GM12878 (cell line): ENCODE results near the gene CAPN1. TPM values are rescaled to one million over a fixed set of nuclear protein-coding genes. Genes with fewer than 3 reads are reported as not detected.

Experiments used
- BMI1 ChIP-seq: fragments of 450-650 bp; IDR thresholded peaks from 2 replicates; pipeline ENCODE4 v1.6.1; 2016; ENCODE audit warnings: mild to moderate bottlenecking, moderate library complexity, borderline replicate concordance
- CEBPB ChIP-seq, 2 experiments: fragments of 150-350 bp in 1 of 2; IDR thresholded peaks; 2 replicates each; pipeline ENCODE4 v1.6.1; 2012 to 2014; ENCODE audit warnings: low read depth in 2 of 2, low read length in 2 of 2, borderline replicate concordance in 1 of 2, inconsistent platforms in 1 of 2
- CHD4 ChIP-seq: fragments of 200-600 bp; sonication (generic); IDR thresholded peaks from 2 replicates; pipeline ENCODE4 v1.6.1; 2016; ENCODE audit warnings: mild to moderate bottlenecking
- GABPA ChIP-seq: IDR thresholded peaks from 2 replicates; pipeline ENCODE4 v1.6.1; 2014; ENCODE audit warnings: antibody characterized with exemption, low read depth, mild to moderate bottlenecking, inconsistent platforms
- GATAD2B ChIP-seq: fragments of 450-650 bp; conservative IDR thresholded peaks from 2 replicates; pipeline ENCODE4 v1.6.1; 2017; ENCODE audit warnings: low read depth, mild to moderate bottlenecking, moderate library complexity
- HDAC6 ChIP-seq: fragments of 200-600 bp; sonication (generic); IDR thresholded peaks from one replicate; pipeline ENCODE4 v1.8.0; 2017; ENCODE audit warnings: antibody characterized with exemption; ENCODE audit not compliant: unreplicated experiment
- IKZF2 ChIP-seq, 2 experiments: fragments of 450-650 bp; IDR thresholded peaks; 2 replicates each; pipeline ENCODE4 v1.6.1; 2017; ENCODE audit warnings: mild to moderate bottlenecking in 2 of 2, moderate library complexity in 2 of 2
- KDM1A ChIP-seq: fragments of 200-600 bp; sonication (generic); IDR thresholded peaks from 2 replicates; pipeline ENCODE4 v1.6.1; 2016; ENCODE audit warnings: borderline replicate concordance
- MYC ChIP-seq: IDR thresholded peaks from 2 replicates; pipeline ENCODE4 v1.6.1; 2011; ENCODE audit warnings: mild to moderate bottlenecking, low read length, moderate library complexity, inconsistent platforms; ENCODE audit not compliant: insufficient read depth, insufficient replicate concordance, insufficient read length, severe bottlenecking
- NFYB ChIP-seq: IDR thresholded peaks from 2 replicates; pipeline ENCODE4 v1.6.1; 2011; ENCODE audit warnings: low read depth, mild to moderate bottlenecking, low read length, improper control_type of control experiment, moderate library complexity; ENCODE audit not compliant: insufficient read depth
- NKRF ChIP-seq: fragments of 450-650 bp; conservative IDR thresholded peaks from 2 replicates; pipeline ENCODE4 v1.6.1; 2017; ENCODE audit warnings: mild to moderate bottlenecking, moderate library complexity
- PML ChIP-seq: IDR thresholded peaks from 2 replicates; pipeline ENCODE4 v1.6.1; 2012; ENCODE audit warnings: low read length, inconsistent platforms
- RAD21 ChIP-seq: IDR thresholded peaks from 2 replicates; pipeline ENCODE4 v1.6.1; 2011; ENCODE audit warnings: mild to moderate bottlenecking, low read depth, low read length, moderate library complexity; ENCODE audit not compliant: insufficient read depth
- SMARCA5 ChIP-seq: fragments of 450-650 bp; IDR thresholded peaks from 2 replicates; pipeline ENCODE4 v1.6.1; 2017; ENCODE audit warnings: mild to moderate bottlenecking
- SPI1 ChIP-seq: IDR thresholded peaks from 2 replicates; pipeline ENCODE4 v1.6.1; 2011; ENCODE audit warnings: low read depth, mild to moderate bottlenecking, low read length, moderate library complexity, borderline replicate concordance; ENCODE audit not compliant: insufficient read depth
- SREBF1 ChIP-seq: IDR thresholded peaks from 2 replicates; pipeline ENCODE4 v1.6.1; 2012; ENCODE audit warnings: mild to moderate bottlenecking, low read length
- SUPT20H ChIP-seq: IDR thresholded peaks from 2 replicates; pipeline ENCODE4 v1.6.1; 2011; ENCODE audit warnings: low read depth, mild to moderate bottlenecking, low read length, moderate library complexity, borderline replicate concordance; ENCODE audit not compliant: control insufficient read depth
- SUZ12 ChIP-seq: fragments of 200-600 bp; sonication (generic); IDR thresholded peaks from one replicate; pipeline ENCODE4 v1.6.1; 2018; ENCODE audit warnings: antibody characterized with exemption, mild to moderate bottlenecking; ENCODE audit not compliant: unreplicated experiment
- TCF12 ChIP-seq: IDR thresholded peaks from 2 replicates; pipeline ENCODE4 v1.6.1; 2011; ENCODE audit warnings: low read depth, mild to moderate bottlenecking, low read length
- TCF3 ChIP-seq: IDR thresholded peaks from 2 replicates; pipeline ENCODE4 v1.6.1; 2012; ENCODE audit warnings: low read depth, mild to moderate bottlenecking, low read length, borderline replicate concordance; ENCODE audit not compliant: insufficient read depth
- TCF7 ChIP-seq: IDR thresholded peaks from 2 replicates; pipeline ENCODE4 v1.6.1; 2014; ENCODE audit warnings: antibody characterized with exemption, borderline replicate concordance
- ZNF24 ChIP-seq: fragments of 450-650 bp; IDR thresholded peaks from 2 replicates; pipeline ENCODE4 v1.6.1; 2017; ENCODE audit warnings: antibody characterized with exemption, mild to moderate bottlenecking
- ZNF622 ChIP-seq: fragments of 450-650 bp; IDR thresholded peaks from 2 replicates; pipeline ENCODE4 v1.6.1; 2017; ENCODE audit warnings: mild to moderate bottlenecking, inconsistent platforms
- ZNF687 ChIP-seq: fragments of 450-650 bp; IDR thresholded peaks from 2 replicates; pipeline ENCODE4 v1.6.1; 2017; ENCODE audit warnings: mild to moderate bottlenecking, moderate library complexity
- polyA plus RNA-seq, 11 experiments: library from polyadenylated mRNA; depleted of rRNA in 4 of 11; unstranded in 6 of 11; stranded (reverse) in 5 of 11; fragments of >200 nt; fragmentation: Nextera tagmentation in 4 of 11; fragmentation: Illumina TruSeq in 1 of 11; extraction: Ambion mirVana in 4 of 11; extraction: Trizol in 1 of 11; gene quantifications; 1 replicate in 1 of 11; 2 replicates in 10 of 11; pipeline versions ENCODE4 v1.2.1 to v1.2.3, GENCODE V29; 2011 to 2016; ENCODE audit warnings: inconsistent platforms in 2 of 11, missing spikeins in 2 of 11, low read depth in 1 of 11
- total RNA-seq, 4 experiments: library from RNA; depleted of rRNA in 3 of 4; stranded (reverse); fragments of >200 nt in 3 of 4; fragmentation: Illumina TruSeq in 1 of 4; extraction: Trizol in 1 of 4; gene quantifications; 2 replicates each; pipeline versions ENCODE4 v1.2.1 to v1.2.3, GENCODE V29; 2013 to 2021
- TF ChIP-seq, protein P1 (sequence below): fragments of 450-650 bp; IDR thresholded peaks from 2 replicates; pipeline ENCODE4 v1.6.1; 2014; ENCODE audit warnings: mild to moderate bottlenecking

The CAPN1 gene
- total and polyA plus RNA-seq, 10 of the 15 experiments (the other 5 are each of a cell fraction or from before 2014, with no cell fraction given): 2.2 to 167 (median 77.3) TPM

- no peak for TF ChIP-seq ZNF687
- no peak; a peak in 1 of 4 replicates for TF ChIP-seq IKZF2 (IDR thresholded peaks at IDR 0.05)
- no peak for TF ChIP-seq SUZ12
- TF ChIP-seq TCF12: no peak
- TF ChIP-seq SUPT20H: no peak
- no peak for TF ChIP-seq CHD4
- TF ChIP-seq KDM1A: no peak
- TF ChIP-seq ZNF24: no peak
- TF ChIP-seq GATAD2B: no peak
- no peak for TF ChIP-seq TCF3
- TF ChIP-seq MYC: no peak
- TF ChIP-seq SMARCA5: no peak
- TF ChIP-seq BMI1: no peak
- TF ChIP-seq RAD21: no peak
- TF ChIP-seq SPI1: no peak
- no peak for TF ChIP-seq GABPA
- TF ChIP-seq ZNF622: no peak
- TF ChIP-seq TCF7: no peak
- no peak for TF ChIP-seq CEBPB (IDR thresholded peaks at IDR 0.05; ENCODE audit: borderline replicate concordance in 1 of 2, low read depth in 2 of 2, low read length in 2 of 2)
- TF ChIP-seq SREBF1: no peak
- no peak for TF ChIP-seq NKRF
- no peak for TF ChIP-seq PML
- TF ChIP-seq NFYB: peak; percentile 89
- TF ChIP-seq, protein P1, sequence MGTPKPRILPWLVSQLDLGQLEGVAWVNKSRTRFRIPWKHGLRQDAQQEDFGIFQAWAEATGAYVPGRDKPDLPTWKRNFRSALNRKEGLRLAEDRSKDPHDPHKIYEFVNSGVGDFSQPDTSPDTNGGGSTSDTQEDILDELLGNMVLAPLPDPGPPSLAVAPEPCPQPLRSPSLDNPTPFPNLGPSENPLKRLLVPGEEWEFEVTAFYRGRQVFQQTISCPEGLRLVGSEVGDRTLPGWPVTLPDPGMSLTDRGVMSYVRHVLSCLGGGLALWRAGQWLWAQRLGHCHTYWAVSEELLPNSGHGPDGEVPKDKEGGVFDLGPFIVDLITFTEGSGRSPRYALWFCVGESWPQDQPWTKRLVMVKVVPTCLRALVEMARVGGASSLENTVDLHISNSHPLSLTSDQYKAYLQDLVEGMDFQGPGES: no peak
- no peak for TF ChIP-seq HDAC6
These were observed 22.7 kb upstream of the CAPN1 start (continued) for GRCh38 chr11:65159012-65159411.
